Liver (tissue), 3 donors: ENCODE measurements around the gene SBF2.

Experiments used
- CTCF ChIP-seq: fragments of 150-350 bp; IDR thresholded peaks from 2 replicates; pipeline ENCODE4 v1.5.1; 2017; ENCODE audit warnings: improper control_type of control experiment, low read depth, low read length; ENCODE audit not compliant: missing input control
- EGR1 ChIP-seq, 2 donors: IDR thresholded peaks; 2 replicates each; pipeline ENCODE4 v1.6.1; 2016 to 2018; ENCODE audit warnings: antibody characterized with exemption in 2 of 2, low read depth in 2 of 2
- JUND ChIP-seq, 2 donors: IDR thresholded peaks; 2 replicates each; pipeline ENCODE4 v1.6.1; 2016; ENCODE audit warnings: antibody characterized with exemption in 2 of 2
- RAD21 ChIP-seq, 2 donors: IDR thresholded peaks; 2 replicates each; pipeline ENCODE4 v1.6.1; 2016; ENCODE audit warnings: antibody characterized with exemption in 2 of 2, mild to moderate bottlenecking in 2 of 2
- SP1 ChIP-seq: IDR thresholded peaks from 2 replicates; pipeline ENCODE4 v1.6.1; 2018; ENCODE audit warnings: antibody characterized with exemption, mild to moderate bottlenecking
- TAF1 ChIP-seq: conservative IDR thresholded peaks from 2 replicates; pipeline ENCODE4 v1.6.1; 2016; ENCODE audit warnings: antibody characterized with exemption, mild to moderate bottlenecking
- YY1 ChIP-seq: IDR thresholded peaks from 2 replicates; pipeline ENCODE4 v1.6.1; 2016; ENCODE audit warnings: antibody characterized with exemption, mild to moderate bottlenecking
- donor health status: healthy.
- donor health status: healthy.

GRCh38 chr11:10109806-10110205 is 184.2 kb downstream of the SBF2 start:
- TF ChIP-seq CTCF (no peak), SP1 (no peak), EGR1 (IDR thresholded peaks at IDR 0.05; ENCODE audit: low read depth in 2 of 2) (no peak), TAF1 (no peak), JUND (IDR thresholded peaks at IDR 0.05) (no peak), YY1 (no peak), RAD21 (IDR thresholded peaks at IDR 0.05) (no peak)
